Ovary (tissue), 1 donor: ENCODE results near the gene SLC23A1.

Source experiments
- EP300 ChIP-seq: sonication (generic); formaldehyde crosslinking; IDR thresholded peaks from one replicate; pipeline ENCODE4 v1.6.1; 2017; ENCODE audit warnings: antibody characterized with exemption
- POLR2A ChIP-seq: fragments of 450-650 bp; IDR thresholded peaks from one replicate; pipeline ENCODE4 v1.6.1; 2017; ENCODE audit warnings: antibody characterized with exemption, mild to moderate bottlenecking, moderate library complexity

- TF ChIP-seq EP300 = no peak
- TF ChIP-seq POLR2A = no peak
These were observed 995 bp upstream of the SLC23A1 start for GRCh38 chr5:139383993-139384590.
